ENCODE data around the gene SRPK3.
"Not testable (repeated sequence)": the region's sequence is repeated elsewhere in the genome, so short reads cannot be mapped to it uniquely, and the experiment has no call there.

Gene SRPK3

DNA sequence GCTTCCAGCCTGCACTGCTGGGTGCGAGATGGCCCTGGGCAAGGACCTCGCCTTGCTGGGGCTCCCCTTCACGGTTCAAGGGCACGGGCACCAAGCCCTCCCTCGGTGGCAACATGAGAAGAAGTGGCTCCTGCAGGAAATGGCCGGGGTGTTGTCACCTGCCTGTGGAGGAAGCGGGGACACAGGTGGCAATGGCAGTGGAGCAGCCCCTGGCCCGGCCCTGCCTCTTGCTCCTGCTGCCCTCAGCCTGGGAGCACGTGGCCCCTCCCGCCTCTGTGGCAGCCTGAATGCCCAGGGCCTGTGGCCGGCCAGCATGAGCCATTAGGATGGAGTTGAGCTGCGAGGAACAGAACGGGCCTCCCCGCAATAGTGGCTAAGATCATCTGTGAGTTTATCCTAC, 39.4 kb upstream of the SRPK3 start:
- Histone ChIP-seq H3K4me2 (ENCODE audit: low read length) (no peak overlapping the region), H3K4me1 (ENCODE audit: insufficient read depth, low read length, severe bottlenecking) (no peaks in the 10 kb centered on the region), H3K36me3 (ENCODE audit: insufficient read depth, low read length) (no peaks in the 10 kb centered on the region), H3F3A (ENCODE audit: insufficient read depth, low read length) (no peaks in the 10 kb centered on the region), H3K9me2 (ENCODE audit: low read depth, low read length) (no peaks in the 10 kb centered on the region), H3K79me2 (ENCODE audit: insufficient read depth, low read length) (no peaks in the 10 kb centered on the region), H4K20me1 (ENCODE audit: insufficient read depth, low read length) (no peaks in the 10 kb centered on the region), H2AFZ (ENCODE audit: low read length) (no peak overlapping the region), H3K27me3 (ENCODE audit: insufficient read depth, low read length) (no peaks in the 10 kb centered on the region), H3K4me3 (ENCODE audit: low read depth, low read length, poor library complexity, severe bottlenecking) (no peak overlapping the region), H3K27ac (ENCODE audit: low read depth, low read length, poor library complexity, severe bottlenecking) (no peak overlapping the region), H3K9me3 (ENCODE audit: low read length) (no peaks in the 10 kb centered on the region), H3K9ac (ENCODE audit: low read length) (no peak overlapping the region)
- TF ChIP-seq EZH2 (IDR thresholded peaks at IDR 0.05; ENCODE audit: borderline replicate concordance, low read length), result no peak
- TF ChIP-seq, protein P1, sequence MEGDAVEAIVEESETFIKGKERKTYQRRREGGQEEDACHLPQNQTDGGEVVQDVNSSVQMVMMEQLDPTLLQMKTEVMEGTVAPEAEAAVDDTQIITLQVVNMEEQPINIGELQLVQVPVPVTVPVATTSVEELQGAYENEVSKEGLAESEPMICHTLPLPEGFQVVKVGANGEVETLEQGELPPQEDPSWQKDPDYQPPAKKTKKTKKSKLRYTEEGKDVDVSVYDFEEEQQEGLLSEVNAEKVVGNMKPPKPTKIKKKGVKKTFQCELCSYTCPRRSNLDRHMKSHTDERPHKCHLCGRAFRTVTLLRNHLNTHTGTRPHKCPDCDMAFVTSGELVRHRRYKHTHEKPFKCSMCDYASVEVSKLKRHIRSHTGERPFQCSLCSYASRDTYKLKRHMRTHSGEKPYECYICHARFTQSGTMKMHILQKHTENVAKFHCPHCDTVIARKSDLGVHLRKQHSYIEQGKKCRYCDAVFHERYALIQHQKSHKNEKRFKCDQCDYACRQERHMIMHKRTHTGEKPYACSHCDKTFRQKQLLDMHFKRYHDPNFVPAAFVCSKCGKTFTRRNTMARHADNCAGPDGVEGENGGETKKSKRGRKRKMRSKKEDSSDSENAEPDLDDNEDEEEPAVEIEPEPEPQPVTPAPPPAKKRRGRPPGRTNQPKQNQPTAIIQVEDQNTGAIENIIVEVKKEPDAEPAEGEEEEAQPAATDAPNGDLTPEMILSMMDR (IDR thresholded peaks at IDR 0.05; ENCODE audit: low read length), result no peak

DNA sequence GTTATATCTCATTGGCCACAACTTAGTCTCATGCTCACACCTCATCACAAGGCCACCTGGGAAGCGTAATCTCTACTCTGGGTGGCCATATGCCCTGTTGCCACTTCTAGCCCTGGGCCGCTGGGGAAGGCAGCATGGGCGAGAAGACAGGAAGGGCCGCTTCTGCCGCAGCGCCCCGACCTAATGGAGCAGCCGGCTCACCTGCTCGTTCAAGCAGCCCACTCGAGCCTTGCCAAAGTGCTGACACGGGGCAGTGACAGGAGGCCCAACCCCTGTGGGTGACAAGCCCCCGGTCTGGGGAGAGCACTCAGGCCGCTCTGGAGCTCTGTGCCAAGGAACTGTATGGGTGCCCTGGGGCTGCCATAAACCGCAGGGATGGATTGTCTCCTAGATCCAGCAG, 38.7 kb upstream of the SRPK3 start:
- not testable (repeated sequence) for H3K4me1 ChIP-seq (ENCODE audit: insufficient read depth, low read length, severe bottlenecking); H3K36me3 ChIP-seq (ENCODE audit: insufficient read depth, low read length); H3K9me2 ChIP-seq (ENCODE audit: low read depth, low read length); H4K20me1 ChIP-seq (ENCODE audit: insufficient read depth, low read length); H3K27me3 ChIP-seq (ENCODE audit: insufficient read depth, low read length); H3K9ac ChIP-seq (ENCODE audit: low read length); H3F3A ChIP-seq (ENCODE audit: insufficient read depth, low read length); H3K27ac ChIP-seq (ENCODE audit: low read depth, low read length, poor library complexity, severe bottlenecking); H3K9me3 ChIP-seq (ENCODE audit: low read length); H3K4me2 ChIP-seq (ENCODE audit: low read length); H2AFZ ChIP-seq (ENCODE audit: low read length); H3K79me2 ChIP-seq (ENCODE audit: insufficient read depth, low read length); H3K4me3 ChIP-seq (ENCODE audit: low read depth, low read length, poor library complexity, severe bottlenecking)

DNA sequence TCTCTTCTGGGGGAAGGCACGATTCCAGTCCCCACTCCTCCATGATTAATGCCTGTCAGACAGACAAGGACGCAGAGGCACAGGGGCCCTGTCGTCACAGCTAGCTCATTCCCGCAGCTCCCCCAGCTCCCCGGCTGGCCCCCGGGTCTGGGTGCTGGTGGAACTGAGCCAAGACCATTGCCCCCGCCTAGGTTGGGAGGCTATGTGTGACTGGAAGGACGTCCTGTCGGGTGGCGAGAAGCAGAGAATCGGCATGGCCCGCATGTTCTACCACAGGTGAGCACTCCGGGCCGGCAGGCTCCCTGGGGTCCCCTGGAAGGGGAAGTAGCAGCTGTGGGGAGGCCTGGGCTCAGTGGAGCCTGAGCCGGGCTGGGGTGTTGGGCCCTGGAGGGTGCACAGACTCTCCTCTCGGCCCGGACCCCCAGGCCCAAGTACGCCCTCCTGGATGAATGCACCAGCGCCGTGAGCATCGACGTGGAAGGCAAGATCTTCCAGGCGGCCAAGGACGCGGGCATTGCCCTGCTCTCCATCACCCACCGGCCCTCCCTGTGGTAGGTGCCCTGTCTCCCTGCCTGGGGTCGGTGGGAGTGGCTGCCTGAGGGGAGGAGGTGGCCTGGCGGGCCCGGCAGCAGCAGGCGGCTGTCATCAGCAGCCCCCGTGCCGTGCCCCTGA, 37.9 kb upstream of the SRPK3 start:
- not testable (repeated sequence) for H3K27me3 ChIP-seq (ENCODE audit: insufficient read depth, low read length); H3F3A ChIP-seq (ENCODE audit: insufficient read depth, low read length); H3K9me2 ChIP-seq (ENCODE audit: low read depth, low read length); H2AFZ ChIP-seq (ENCODE audit: low read length); H3K79me2 ChIP-seq (ENCODE audit: insufficient read depth, low read length); H3K4me3 ChIP-seq (ENCODE audit: low read depth, low read length, poor library complexity, severe bottlenecking); H3K36me3 ChIP-seq (ENCODE audit: insufficient read depth, low read length); H4K20me1 ChIP-seq (ENCODE audit: insufficient read depth, low read length); H3K27ac ChIP-seq (ENCODE audit: low read depth, low read length, poor library complexity, severe bottlenecking); H3K9me3 ChIP-seq (ENCODE audit: low read length); H3K4me2 ChIP-seq (ENCODE audit: low read length); H3K9ac ChIP-seq (ENCODE audit: low read length); H3K4me1 ChIP-seq (ENCODE audit: insufficient read depth, low read length, severe bottlenecking)

DNA sequence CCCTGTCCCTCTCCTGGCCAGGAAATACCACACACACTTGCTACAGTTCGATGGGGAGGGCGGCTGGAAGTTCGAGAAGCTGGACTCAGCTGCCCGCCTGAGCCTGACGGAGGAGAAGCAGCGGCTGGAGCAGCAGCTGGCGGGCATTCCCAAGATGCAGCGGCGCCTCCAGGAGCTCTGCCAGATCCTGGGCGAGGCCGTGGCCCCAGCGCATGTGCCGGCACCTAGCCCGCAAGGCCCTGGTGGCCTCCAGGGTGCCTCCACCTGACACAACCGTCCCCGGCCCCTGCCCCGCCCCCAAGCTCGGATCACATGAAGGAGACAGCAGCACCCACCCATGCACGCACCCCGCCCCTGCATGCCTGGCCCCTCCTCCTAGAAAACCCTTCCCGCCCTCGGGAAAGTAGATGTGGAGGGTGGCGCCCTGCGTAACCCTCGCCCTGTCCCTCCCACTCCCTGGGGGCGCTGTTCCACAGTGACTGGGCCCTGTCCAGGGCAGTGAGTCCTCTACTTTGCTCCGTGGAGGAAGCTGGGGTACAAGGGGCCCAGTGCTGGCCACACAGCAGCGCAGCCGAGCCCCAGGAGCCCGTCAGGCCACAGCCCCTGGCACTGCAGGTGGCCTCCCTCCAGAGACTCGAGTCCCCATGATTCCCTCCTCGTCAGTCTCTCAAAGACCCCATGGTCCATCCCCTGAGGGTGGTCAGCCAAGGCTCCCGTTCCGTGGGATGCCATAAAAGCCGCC, 37.2 kb upstream of the SRPK3 start:
- not testable (repeated sequence) for H3K27ac ChIP-seq (ENCODE audit: low read depth, low read length, poor library complexity, severe bottlenecking); H4K20me1 ChIP-seq (ENCODE audit: insufficient read depth, low read length); H3K9ac ChIP-seq (ENCODE audit: low read length); H3K9me3 ChIP-seq (ENCODE audit: low read length); H3K4me2 ChIP-seq (ENCODE audit: low read length); H3F3A ChIP-seq (ENCODE audit: insufficient read depth, low read length); H2AFZ ChIP-seq (ENCODE audit: low read length); H3K9me2 ChIP-seq (ENCODE audit: low read depth, low read length); H3K36me3 ChIP-seq (ENCODE audit: insufficient read depth, low read length); H3K4me3 ChIP-seq (ENCODE audit: low read depth, low read length, poor library complexity, severe bottlenecking); H3K79me2 ChIP-seq (ENCODE audit: insufficient read depth, low read length); H3K27me3 ChIP-seq (ENCODE audit: insufficient read depth, low read length); H3K4me1 ChIP-seq (ENCODE audit: insufficient read depth, low read length, severe bottlenecking)
